WTC11 (cell line): ENCODE measurements around the gene KAT2B. TPM values are rescaled to one million over a fixed set of nuclear protein-coding genes. Genes with fewer than 3 reads are reported as not detected.

Source experiments
- ATAC-seq: fragments of 200-7000 bp; cut with Tn5 transposase; 2 replicates; pipeline ENCODE4 v1.10.0; 2021; ENCODE audit warnings: mild to moderate bottlenecking, moderate library complexity
- CTCF ChIA-PET: fragments of 300-600 bp; sonication (Branson Sonifier 250); formaldehyde crosslinking; loops from one replicate; lab custom pipeline; 2021; ENCODE audit warnings: antibody characterized with exemption; lab: Charles Lee
- POLR2A ChIA-PET: fragments of 350-600 bp; sonication (Branson Sonifier 250); formaldehyde crosslinking; loops from one replicate; lab custom pipeline; 2021; ENCODE audit warnings: antibody characterized with exemption; lab: Charles Lee
- DNase-seq: peaks from one replicate; pipeline ENCODE4 v3.0.0; 2021; ENCODE audit warnings: low spot score
- H3K27ac Mint-ChIP-seq: 2 replicates; pipeline ENCODE4 v1.8.0; 2021; ENCODE audit warnings: mixed read lengths
- H3K27me3 Mint-ChIP-seq: 2 replicates; pipeline ENCODE4 v1.8.0; 2021; ENCODE audit warnings: low read depth, mild to moderate bottlenecking, moderate library complexity, mixed read lengths
- H3K36me3 Mint-ChIP-seq: 2 replicates; pipeline ENCODE4 v1.8.0; 2021; ENCODE audit warnings: mixed read lengths
- H3K4me1 Mint-ChIP-seq: 2 replicates; pipeline ENCODE4 v1.8.0; 2022; ENCODE audit warnings: mixed read lengths
- H3K4me3 Mint-ChIP-seq: 2 replicates; pipeline ENCODE4 v1.8.0; 2021; ENCODE audit warnings: mild to moderate bottlenecking, moderate library complexity, mixed read lengths
- H3K9me3 Mint-ChIP-seq: 2 replicates; pipeline ENCODE4 v1.8.0; 2021; ENCODE audit warnings: mixed read lengths
- CDX4 ChIP-seq: fragments of 250-450 bp; sonication (Bioruptor Pico); IDR thresholded peaks from 2 replicates; pipeline ENCODE4 v1.9.0; 2021; ENCODE audit warnings: moderate library complexity, mild to moderate bottlenecking, inconsistent platforms, borderline replicate concordance
- CREM ChIP-seq: sonication (generic); formaldehyde crosslinking; IDR thresholded peaks from 2 replicates; pipeline ENCODE4 v1.8.1; 2022; ENCODE audit warnings: mild to moderate bottlenecking, missing genetic modification reagents, moderate library complexity
- ERG ChIP-seq: fragments of 250-450 bp; sonication (Bioruptor Pico); IDR thresholded peaks from 2 replicates; pipeline ENCODE4 v1.8.0; 2021; ENCODE audit warnings: mild to moderate bottlenecking
- HMGXB4 ChIP-seq: sonication (generic); formaldehyde crosslinking; IDR thresholded peaks from 2 replicates; pipeline ENCODE4 v1.8.1; 2023; ENCODE audit warnings: mild to moderate bottlenecking, moderate library complexity, missing genetic modification reagents
- JAZF1 ChIP-seq: fragments of 250-450 bp; sonication (Bioruptor Pico); IDR thresholded peaks from 2 replicates; pipeline ENCODE4 v1.9.0; 2021; ENCODE audit warnings: moderate library complexity, mild to moderate bottlenecking, inconsistent platforms
- JUN ChIP-seq: sonication (generic); formaldehyde crosslinking; IDR thresholded peaks from 2 replicates; pipeline ENCODE4 v1.8.0; 2023; ENCODE audit warnings: mild to moderate bottlenecking, missing genetic modification reagents
- KAT7 ChIP-seq: sonication (generic); formaldehyde crosslinking; IDR thresholded peaks from 2 replicates; pipeline ENCODE4 v1.8.1; 2023; ENCODE audit warnings: missing genetic modification reagents, mild to moderate bottlenecking, borderline replicate concordance
- MAX ChIP-seq: sonication (generic); formaldehyde crosslinking; IDR thresholded peaks from 2 replicates; pipeline ENCODE4 v1.8.0; 2022; ENCODE audit warnings: mild to moderate bottlenecking, missing genetic modification reagents
- MLX ChIP-seq: sonication (generic); formaldehyde crosslinking; IDR thresholded peaks from 2 replicates; pipeline ENCODE4 v1.8.1; 2023; ENCODE audit warnings: mild to moderate bottlenecking, missing genetic modification reagents, moderate library complexity
- NR1H2 ChIP-seq: sonication (generic); formaldehyde crosslinking; IDR thresholded peaks from 2 replicates; pipeline ENCODE4 v1.9.0; 2021; ENCODE audit warnings: mild to moderate bottlenecking, moderate library complexity, missing genetic modification reagents
- NR3C1 ChIP-seq: sonication (generic); formaldehyde crosslinking; conservative IDR thresholded peaks from 2 replicates; pipeline ENCODE4 v1.8.1; 2023; ENCODE audit warnings: low read depth, mild to moderate bottlenecking, missing genetic modification reagents
- RORB ChIP-seq: fragments of 250-450 bp; sonication (Bioruptor Pico); IDR thresholded peaks from 2 replicates; pipeline ENCODE4 v1.9.0; 2021; ENCODE audit warnings: mild to moderate bottlenecking
- ZMAT4 ChIP-seq: fragments of 250-450 bp; sonication (Bioruptor Pico); IDR thresholded peaks from 2 replicates; pipeline ENCODE4 v1.9.0; 2021; ENCODE audit warnings: mild to moderate bottlenecking
- ZNF138 ChIP-seq: sonication (generic); formaldehyde crosslinking; conservative IDR thresholded peaks from 2 replicates; pipeline ENCODE4 v1.8.1; 2022; ENCODE audit warnings: mild to moderate bottlenecking, moderate library complexity, missing genetic modification reagents
- ZNF281 ChIP-seq: sonication (generic); formaldehyde crosslinking; IDR thresholded peaks from 2 replicates; pipeline ENCODE4 v1.8.0; 2023; ENCODE audit warnings: mild to moderate bottlenecking, missing genetic modification reagents
- ZNF416 ChIP-seq: fragments of 250-450 bp; sonication (Bioruptor Pico); IDR thresholded peaks from 2 replicates; pipeline ENCODE4 v1.9.0; 2021; ENCODE audit warnings: mild to moderate bottlenecking, inconsistent platforms
- ZNF423 ChIP-seq: fragments of 250-450 bp; sonication (Bioruptor Pico); IDR thresholded peaks from 2 replicates; pipeline ENCODE4 v2.1.2; 2022; ENCODE audit warnings: mild to moderate bottlenecking, moderate library complexity
- ZNF425 ChIP-seq: fragments of 250-450 bp; sonication (Bioruptor Pico); conservative IDR thresholded peaks from 2 replicates; pipeline ENCODE4 v1.9.0; 2021; ENCODE audit warnings: mild to moderate bottlenecking
- ZNF532 ChIP-seq: fragments of 250-450 bp; sonication (Bioruptor Pico); IDR thresholded peaks from 2 replicates; pipeline ENCODE4 v1.9.0; 2021; ENCODE audit warnings: mild to moderate bottlenecking, borderline replicate concordance
- total RNA-seq: library from RNA; stranded (reverse); gene quantifications from 3 replicates; pipeline ENCODE4 v1.2.3, GENCODE V29; 2021

The KAT2B gene
- total RNA-seq, 1 experiment from 2014 or later, result 2.7 TPM

GRCh38 chr3:20104167-20104661, 64.0 kb downstream of the KAT2B start (continued):
- TF ChIP-seq CDX4 (CRISPR knock-in tag), result no peak
- TF ChIP-seq MLX, result no peak
- no peak for TF ChIP-seq ZNF138
- no peak for TF ChIP-seq NR1H2 (CRISPR knock-in tag)
- no peak for TF ChIP-seq NR3C1 (CRISPR knock-in tag)
- TF ChIP-seq ZNF281, result no peak
- TF ChIP-seq HMGXB4 (CRISPR knock-in tag), result no peak
- no peak for TF ChIP-seq ZNF425 (CRISPR knock-in tag)
- no peak for TF ChIP-seq RORB (CRISPR knock-in tag)
- TF ChIP-seq, all 79 proteins: peak for 0

- H3K27me3 Mint-ChIP-seq, result no peaks in the 10 kb centered on the region
- DNase-seq (no peak), ATAC-seq (no peak)
- TF ChIP-seq ZNF532 (no peak), MAX (CRISPR knock-in tag) (no peak), KAT7 (no peak), CREM (CRISPR knock-in tag) (no peak), NR3C1 (CRISPR knock-in tag) (no peak), ZMAT4 (CRISPR knock-in tag) (no peak), NR1H2 (CRISPR knock-in tag) (no peak), ZNF416 (CRISPR knock-in tag) (no peak), ERG (no peak), ZNF423 (CRISPR knock-in tag) (no peak), JAZF1 (CRISPR knock-in tag) (no peak), JUN (CRISPR knock-in tag) (no peak)
- H3K27ac Mint-ChIP-seq, result no peak overlapping the region
- POLR2A ChIA-PET, result no interaction called here
- no peaks in the 10 kb centered on the region for H3K36me3 Mint-ChIP-seq
- no peak overlapping the region for H3K4me3 Mint-ChIP-seq
- no peaks in the 10 kb centered on the region for H3K9me3 Mint-ChIP-seq
- H3K4me1 Mint-ChIP-seq, result no peaks in the 10 kb centered on the region
- CTCF ChIA-PET, result no interaction called here
Observed at GRCh38 chr3:20105513-20106280, 65.5 kb downstream of the KAT2B start.
